ENCODE measurements around the gene HBP1. TPM values are rescaled to one million over a fixed set of nuclear protein-coding genes. Genes with fewer than 3 reads are reported as not detected.

The HBP1 gene
- total RNA-seq, 1 experiment from 2014 or later: 47.8 TPM

DNA sequence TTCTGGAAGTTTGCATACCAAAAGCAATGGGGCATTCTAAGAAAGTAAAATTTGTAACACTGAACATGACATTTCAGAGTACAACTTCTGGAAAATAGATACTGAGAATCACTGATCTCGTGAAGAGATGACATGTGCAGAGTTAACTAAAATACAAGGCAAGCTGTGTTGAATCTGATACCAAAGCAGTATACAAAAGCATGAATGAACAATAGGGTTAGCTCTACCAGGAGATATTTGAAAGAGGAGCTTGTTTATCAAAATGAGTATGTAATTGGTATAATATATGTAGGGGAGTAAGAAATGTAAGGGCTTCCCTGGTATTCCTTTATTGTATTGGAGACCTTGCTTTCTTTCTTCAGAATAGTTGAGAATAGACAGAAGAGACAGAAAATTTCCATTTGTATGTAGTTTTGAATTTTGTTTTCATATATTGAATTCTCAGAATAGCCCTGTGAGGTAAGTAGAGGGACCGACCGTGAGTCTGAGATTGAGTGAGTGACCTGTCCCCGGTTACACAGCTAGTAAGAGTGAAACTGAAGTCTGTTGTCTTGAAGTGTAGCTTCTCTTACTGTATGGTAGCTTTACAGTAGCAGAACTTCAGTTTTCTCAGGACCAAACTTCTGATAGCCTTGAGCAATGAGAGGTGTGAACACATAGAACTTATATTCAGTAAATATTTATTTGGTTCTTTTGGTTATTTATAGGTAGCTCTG is 5.0 kb downstream of the HBP1 start:
- no peak for DNase-seq (ENCODE audit: low spot score)
- in situ Hi-C loops (cut with HindIII; ENCODE audit: low sequenced_read_pairs): no loop called here

DNA sequence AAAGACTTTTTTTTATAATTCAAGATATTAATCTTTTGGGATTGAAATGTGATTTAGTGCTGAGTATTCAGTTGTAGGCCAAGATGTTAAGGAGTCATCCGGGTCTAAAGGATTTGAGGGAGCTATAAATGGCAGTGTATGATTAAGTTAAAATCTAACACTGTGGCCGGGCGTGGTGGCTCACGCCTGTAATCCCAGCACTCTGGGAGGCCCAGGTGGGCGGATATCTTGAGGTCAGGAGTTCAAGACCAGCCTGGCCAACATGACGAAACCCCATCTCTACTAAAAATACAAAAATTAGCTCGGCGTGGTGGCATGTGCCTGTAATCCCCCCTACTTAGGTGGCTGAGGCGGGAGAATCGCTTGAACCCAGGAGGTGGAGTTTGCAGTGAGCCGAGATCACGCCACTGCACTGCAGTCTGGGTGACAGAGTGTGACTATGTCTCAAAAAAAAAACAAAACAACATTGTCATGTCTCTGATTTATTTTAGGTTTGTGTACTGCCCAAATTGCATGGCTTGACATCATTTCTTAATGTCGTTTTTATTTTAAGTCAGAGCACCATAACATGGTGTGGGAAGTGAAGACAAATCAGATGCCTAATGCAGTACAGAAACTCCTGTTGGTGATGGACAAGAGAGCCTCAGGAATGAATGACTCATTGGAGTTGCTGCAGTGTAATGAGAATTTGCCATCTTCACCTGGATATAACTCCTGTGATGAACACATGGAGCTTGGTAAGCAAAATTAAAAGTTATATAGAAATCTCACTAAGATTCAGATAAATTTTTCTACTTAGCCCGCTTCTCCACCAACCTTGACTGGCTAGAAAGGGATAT is 10.7 kb downstream of the HBP1 start:
- in situ Hi-C loops (cut with HindIII; ENCODE audit: low sequenced_read_pairs): no loop called here
- no peak for DNase-seq (ENCODE audit: low spot score)

DNA sequence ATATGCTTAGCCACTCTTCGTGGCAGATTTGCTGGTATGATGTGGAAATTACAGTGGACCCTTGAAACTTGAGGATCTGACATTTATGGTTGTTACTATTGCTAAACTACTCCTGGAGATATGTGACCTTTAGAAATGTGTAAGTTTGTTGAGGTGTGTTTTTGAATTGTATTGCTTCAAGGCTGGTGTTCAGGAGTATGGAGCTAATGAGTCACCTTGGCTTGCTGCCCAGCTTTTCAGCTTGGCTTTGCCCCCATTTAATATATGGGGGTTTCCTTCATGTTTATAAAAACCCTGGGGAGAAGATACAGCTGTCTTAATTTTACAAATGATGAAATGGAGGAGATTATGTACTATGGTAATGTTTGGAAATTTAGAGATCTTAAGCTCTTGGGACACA is 11.6 kb downstream of the HBP1 start:
- in situ Hi-C loops (cut with HindIII; ENCODE audit: low sequenced_read_pairs): no loop called here
- no peak for DNase-seq (ENCODE audit: low spot score)

DNA sequence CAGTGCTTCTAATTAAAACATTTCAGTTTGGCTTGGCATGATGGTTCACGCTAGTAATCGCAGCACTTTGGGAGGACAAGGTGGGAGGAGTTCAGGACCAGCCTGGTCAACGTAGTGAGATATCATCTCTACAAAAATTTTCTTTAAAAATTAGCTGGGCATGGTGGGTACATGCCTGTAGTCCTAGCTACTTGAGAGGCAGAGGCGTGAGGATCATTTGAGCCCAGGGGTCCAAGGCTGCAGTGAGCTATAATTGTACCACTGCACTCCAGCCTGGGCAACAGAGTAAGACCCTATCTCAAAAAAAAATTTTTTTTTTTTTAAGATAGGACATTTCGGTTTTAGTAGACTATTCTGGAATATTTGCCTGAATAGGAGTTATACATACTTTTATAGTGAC is 12.4 kb downstream of the HBP1 start:
- in situ Hi-C loops (cut with HindIII; ENCODE audit: low sequenced_read_pairs): no loop called here
- DNase-seq (ENCODE audit: low spot score): no peak

DNA sequence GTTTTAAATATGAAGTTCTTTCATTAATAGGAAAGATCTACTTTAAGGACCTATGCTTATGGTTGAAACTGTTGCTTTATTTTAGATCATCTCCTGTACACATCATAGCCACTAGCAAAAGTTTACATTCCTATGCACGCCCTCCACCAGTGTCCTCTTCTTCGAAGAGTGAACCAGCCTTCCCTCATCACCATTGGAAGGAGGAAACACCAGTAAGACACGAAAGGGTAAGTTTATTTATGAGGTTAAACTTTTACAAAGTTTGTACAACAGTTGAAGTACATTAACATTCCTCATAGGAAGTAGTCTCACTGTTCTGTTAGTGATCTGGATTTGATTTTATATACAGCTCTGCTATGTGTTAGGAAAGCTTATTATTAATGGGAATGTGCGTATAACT is 16.9 kb downstream of the HBP1 start:
- in situ Hi-C loops (cut with HindIII; ENCODE audit: low sequenced_read_pairs): no loop called here
- DNase-seq (ENCODE audit: low spot score): no peak

DNA sequence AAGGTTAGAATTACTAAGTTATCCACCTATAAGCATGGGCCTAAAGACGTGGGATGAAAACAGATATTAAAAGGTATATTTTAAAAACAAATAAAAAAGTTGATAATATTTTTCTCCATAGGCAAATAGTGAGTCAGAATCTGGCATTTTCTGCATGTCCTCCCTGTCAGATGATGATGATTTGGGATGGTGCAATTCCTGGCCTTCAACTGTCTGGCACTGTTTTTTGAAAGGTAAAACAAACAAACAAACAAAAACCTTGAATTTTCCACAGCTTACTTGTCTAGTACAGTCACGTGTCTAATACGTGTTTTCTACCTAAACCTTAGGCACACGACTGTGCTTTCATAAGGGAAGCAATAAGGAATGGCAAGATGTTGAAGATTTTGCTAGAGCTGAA is 17.4 kb downstream of the HBP1 start:
- in situ Hi-C loops (cut with HindIII; ENCODE audit: low sequenced_read_pairs): no loop called here
- DNase-seq (ENCODE audit: low spot score): no peak

DNA sequence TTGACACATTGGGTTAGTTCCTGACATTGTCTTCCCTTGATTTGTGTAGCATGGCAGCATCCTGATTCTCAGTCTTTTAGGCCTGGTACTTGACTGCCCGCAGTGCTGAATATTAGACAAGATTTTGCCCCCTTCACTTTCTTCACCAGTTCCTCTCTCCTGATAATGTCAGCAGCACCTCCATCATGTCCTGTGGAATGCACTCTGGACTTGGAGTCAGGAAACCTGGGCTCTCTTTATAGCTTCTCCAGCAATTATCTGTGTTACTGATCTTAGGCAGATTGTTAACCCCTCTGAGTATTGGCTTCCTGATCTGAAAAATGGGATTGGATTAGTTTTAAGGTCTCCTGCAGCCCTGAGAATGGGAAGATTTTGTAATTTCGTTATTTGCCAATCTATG is 19.0 kb downstream of the HBP1 start:
- in situ Hi-C loops (cut with HindIII; ENCODE audit: low sequenced_read_pairs): no loop called here

DNA sequence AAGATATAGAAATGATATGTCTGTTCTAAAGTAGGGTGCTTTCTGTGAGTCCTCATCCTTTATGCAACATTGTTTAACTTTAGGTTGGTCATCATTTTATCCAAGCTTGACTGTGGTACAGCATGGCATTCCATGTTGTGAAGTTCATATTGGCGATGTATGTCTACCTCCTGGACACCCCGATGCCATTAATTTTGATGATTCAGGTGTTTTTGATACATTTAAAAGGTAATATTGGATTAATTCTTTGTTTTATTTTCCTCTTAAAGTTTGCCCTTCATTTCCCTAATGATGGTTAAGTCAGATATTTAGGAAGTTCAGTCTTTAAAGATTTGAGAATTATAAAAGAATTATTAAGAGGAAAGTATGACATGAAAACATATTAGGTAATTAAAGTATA is 21.3 kb downstream of the HBP1 start:
- in situ Hi-C loops (cut with HindIII; ENCODE audit: low sequenced_read_pairs): no loop called here
- DNase-seq (ENCODE audit: low spot score): no peak

More for the DNA sequence above, 19.0 kb downstream of the HBP1 start:
- no peak for DNase-seq (ENCODE audit: low spot score)

DNA sequence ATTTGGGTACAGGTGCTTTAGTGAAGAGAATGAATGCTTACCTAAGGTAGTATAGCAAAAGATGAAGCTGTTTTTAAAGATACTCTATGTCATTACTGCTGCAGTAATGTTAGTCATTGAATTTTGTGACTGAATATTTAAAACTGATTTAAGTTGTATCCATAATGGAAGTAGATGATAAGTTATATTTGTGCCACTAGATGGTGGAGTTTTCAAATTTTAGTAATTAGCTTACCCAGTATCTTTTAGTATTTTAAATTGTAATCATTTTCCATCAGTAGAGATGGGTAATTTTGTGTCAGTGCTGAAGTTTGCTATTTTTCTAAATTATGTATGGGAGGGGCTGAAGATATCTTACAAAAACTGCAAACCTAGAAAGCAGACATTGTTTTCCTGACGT is 25.2 kb downstream of the HBP1 start:
- in situ Hi-C loops (cut with HindIII; ENCODE audit: low sequenced_read_pairs): no loop called here
- peak; percentile 24 for DNase-seq (ENCODE audit: low spot score)

DNA sequence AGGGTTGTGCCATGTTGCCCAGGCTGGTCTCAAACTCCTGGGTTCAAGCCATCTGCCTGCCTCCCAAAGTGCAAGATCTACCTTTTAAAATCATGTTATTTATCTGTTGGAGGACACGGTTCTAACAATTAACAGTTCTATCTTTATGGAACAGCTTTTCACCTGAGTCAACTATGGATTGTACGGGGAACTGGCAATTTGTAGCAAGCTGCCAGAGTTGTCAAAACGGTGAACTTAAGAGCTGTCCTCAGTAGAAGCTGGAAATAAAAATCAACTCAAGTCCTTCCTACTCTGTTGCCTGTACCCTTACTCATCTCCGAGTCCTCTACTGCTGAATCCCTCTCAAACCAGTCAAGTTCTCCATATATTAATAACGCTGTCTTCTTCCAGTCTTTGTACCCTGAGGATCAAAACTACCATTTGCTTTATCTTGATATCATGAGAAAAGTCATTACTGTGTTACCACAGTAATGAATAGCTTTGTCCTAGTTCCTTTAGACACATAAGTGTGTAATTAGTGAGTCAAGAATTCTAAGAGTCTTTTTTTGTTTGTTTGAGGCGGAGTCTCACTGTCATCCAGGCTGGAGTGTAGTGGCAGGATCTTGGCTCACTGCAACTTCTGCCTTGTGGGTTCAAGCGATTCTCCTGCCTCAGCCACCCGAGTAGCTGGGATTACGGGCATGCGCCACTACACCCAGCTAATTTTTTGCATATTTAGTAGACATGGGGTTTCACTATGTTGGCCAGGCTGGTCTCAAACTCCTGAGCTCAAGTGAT is 28.2 kb downstream of the HBP1 start:
- DNase-seq (ENCODE audit: low spot score): no peak
- in situ Hi-C loops (cut with HindIII; ENCODE audit: low sequenced_read_pairs): no loop called here

DNA sequence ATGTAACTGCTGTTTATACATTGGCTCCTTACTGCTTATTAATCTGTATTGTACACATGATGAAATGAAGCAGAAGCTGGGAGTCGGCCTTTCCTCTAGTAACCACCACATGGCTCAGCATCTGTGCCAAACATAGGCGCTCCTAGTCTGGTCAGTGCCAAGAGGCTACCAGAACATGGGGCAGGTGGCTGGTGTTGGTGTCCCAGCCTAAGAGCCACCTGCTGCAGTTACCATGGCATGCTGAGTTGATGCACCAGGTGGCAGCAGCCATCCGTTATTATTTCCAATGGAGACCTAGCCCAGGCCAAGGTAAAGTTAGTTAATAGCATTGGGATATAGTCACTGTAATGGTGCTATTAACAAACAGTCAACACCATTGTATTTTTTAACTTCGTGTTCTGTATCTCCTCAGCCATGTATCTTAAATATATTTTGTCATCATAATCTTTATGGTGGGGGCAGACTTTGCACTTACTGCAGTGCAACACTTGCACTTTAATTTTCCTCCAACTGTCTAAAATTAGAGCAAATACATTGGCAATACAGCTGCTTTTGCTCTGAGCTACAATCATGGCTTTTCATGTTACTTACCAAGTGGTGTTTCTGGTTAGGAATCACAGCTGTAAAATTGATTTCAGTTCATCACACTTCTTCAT is 33.1 kb downstream of the HBP1 start:
- DNase-seq (ENCODE audit: low spot score): peak; percentile 98
- in situ Hi-C loops (cut with HindIII; ENCODE audit: low sequenced_read_pairs): no loop called here

DNA sequence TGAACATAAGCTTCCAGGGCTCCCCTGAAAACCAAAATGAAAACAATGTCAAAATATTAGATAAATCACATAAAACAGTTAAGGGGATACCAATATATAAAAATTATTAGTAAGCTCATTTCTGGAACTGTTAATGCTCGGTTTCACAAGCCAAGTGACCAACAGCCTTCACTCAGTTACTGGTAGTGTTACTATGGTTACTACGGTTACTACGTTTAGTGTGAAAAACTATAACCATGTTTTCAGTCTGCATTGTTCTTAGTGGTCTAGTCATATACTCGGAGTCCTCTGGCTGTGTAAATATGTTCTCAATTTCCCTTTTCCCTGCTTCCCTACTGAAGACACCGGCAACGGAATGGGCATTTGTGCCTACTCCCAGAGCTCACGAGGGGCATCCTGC is 34.8 kb downstream of the HBP1 start:
- in situ Hi-C loops (cut with HindIII; ENCODE audit: low sequenced_read_pairs): no loop called here
- no peak for DNase-seq (ENCODE audit: low spot score)

DNA sequence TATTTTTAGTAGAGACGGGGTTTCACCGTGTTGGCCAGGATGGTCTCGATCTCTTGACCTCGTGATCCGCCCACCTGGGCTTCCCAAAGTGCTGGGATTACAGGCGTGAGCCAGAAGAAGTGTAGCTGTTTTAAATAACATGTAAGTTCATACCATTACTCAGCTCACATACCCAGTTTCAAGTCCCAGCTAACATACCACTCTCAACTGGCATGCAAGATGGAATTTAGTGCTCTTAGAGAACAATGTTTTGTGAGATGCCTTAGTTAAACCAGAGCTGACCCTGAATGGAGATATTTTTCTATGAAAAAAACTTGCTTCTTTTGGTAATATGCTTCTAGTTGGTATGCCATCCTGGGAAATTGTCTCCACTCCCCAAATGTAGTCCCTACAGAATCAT is 37.3 kb downstream of the HBP1 start:
- no peak for DNase-seq (ENCODE audit: low spot score)
- in situ Hi-C loops (cut with HindIII; ENCODE audit: low sequenced_read_pairs): no loop called here

DNA sequence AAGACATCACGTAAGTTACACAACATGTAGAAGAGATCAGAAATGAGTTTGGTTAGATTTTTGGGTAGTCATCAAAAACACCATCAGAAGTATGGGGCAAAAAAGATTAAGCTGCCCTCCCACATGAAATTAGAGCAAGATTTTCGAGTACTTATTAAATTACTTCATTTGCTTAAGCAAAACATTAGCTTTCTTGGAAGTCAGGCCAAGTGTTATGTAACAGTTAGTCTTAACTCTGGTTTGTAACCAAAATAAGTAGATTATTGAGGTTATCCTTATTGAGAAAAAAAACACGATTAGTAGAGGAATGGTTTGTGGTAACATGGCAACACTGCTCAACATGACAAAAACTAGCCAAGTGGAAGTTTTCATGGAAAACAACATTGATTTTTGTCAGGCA is 37.9 kb downstream of the HBP1 start:
- in situ Hi-C loops (cut with HindIII; ENCODE audit: low sequenced_read_pairs): no loop called here
- DNase-seq (ENCODE audit: low spot score): no peak

DNA sequence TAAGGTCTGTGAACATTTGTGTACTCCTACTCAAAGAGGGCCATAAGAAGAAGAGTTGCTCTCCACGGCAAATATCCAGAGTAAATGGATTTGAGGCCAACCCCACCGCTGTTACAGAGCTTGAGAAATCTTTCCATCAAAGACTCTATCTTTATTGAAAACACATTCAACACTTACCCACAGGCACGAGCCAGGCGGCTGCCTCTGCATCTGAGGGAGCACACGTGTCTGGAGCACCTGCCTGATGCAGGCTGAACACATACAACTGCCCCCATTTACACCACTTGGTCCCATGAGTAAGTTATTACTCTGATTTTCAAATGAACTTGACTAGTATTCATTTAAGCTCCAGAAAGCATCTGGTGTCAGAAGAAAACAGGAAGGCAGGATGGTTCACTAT is 38.7 kb downstream of the HBP1 start:
- DNase-seq (ENCODE audit: low spot score): no peak
- in situ Hi-C loops (cut with HindIII; ENCODE audit: low sequenced_read_pairs): no loop called here

DNA sequence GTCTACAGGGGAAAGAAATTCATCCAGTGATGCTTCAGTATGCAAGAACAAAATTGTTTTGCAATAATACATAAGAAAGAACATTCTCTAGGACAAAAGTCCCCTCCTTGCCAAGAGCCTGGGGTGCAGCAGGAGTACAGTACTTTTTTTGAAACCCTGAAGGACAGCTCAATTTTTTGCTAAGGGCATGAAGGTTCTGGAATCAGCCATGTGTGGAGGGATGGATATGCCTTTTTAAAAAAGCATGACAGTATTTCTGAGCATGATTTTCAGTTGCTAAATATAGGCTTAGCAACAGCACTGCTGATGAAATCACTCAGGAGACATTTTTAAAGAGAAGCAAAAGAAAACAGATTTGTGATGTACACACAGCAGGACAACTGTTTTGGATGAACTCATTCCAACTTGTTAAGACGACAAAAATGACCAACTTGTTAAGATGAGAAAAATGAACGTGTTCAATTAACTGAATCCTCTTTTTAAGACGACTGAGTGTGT is 39.3 kb downstream of the HBP1 start:
- in situ Hi-C loops (cut with HindIII; ENCODE audit: low sequenced_read_pairs): no loop called here

DNA sequence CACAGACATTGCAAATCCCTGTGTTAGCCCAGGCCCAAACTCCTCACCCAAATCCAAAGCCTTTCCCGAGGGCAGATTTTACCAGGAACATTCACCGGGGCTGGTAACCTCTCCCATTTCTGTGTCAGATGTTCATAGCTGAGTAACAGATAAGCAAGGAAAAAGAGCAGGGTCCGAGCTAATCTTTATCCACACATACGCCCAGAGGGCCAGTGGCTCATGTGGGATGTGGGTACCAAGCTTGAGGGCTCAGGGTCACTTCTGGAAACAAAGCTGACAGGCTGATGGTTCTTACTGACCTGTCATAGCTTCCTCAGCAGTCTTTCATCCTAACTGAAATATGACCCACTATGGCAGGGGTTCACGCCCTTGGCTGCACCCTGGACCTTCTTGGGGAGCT is 39.8 kb downstream of the HBP1 start:
- in situ Hi-C loops (cut with HindIII; ENCODE audit: low sequenced_read_pairs): no loop called here
- no peak for DNase-seq (ENCODE audit: low spot score)

More for the DNA sequence above, 39.3 kb downstream of the HBP1 start:
- DNase-seq (ENCODE audit: low spot score): peak; percentile 81

DNA sequence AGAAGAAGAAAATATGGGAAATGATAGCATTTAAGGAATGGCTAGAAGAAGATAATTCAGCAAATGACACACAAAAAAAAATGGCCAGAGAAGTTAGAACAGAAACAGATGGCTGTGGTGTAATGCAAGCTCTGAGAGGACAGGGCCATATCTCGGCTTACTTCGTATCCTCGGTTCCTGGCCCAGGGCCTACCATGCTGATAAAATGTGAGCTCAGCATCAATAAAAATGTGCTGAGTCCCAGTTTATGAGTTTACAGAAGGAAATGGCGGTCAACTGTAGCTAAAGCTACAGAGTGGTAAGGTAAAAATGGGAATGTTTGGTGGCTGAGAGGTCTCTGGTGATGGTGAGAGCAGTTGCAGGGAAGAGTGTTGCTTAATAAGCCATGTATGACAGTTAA is 40.8 kb downstream of the HBP1 start:
- in situ Hi-C loops (cut with HindIII; ENCODE audit: low sequenced_read_pairs): no loop called here
- no peak for DNase-seq (ENCODE audit: low spot score)

DNA sequence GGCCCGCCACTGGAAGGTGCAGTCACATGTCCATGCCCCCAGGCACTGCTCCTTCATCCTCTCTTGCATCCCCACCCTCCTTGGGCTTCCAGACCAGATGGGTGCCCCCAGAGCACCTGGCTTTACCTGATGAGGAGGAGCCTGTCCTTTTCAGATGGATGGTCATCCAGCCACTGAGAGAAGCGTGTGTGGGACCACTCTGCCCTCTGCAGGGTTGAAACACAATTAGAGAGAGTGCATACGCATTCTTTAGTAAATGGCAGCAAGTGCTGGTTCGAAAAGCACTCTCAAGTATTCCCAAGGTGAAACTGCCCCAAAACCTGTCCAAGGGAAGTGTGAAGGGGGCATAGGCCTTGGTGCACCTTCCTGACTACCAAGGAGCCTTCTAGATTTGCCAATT is 41.6 kb downstream of the HBP1 start:
- no peak for DNase-seq (ENCODE audit: low spot score)
- in situ Hi-C loops (cut with HindIII; ENCODE audit: low sequenced_read_pairs): no loop called here
